GM19193 (cell line): Measurements from ENCODE around the gene PGP.

Source experiments
- POLR2A ChIP-seq: IDR thresholded peaks from 4 replicates; pipeline ENCODE4 v1.6.1; 2011; ENCODE audit not compliant: insufficient read depth, insufficient read length; ENCODE audit errors: extremely low read depth

Gene PGP

GRCh38 chr16:2188395-2188794 lies 26.2 kb downstream of the PGP start:
- TF ChIP-seq POLR2A: no peak

DNA sequence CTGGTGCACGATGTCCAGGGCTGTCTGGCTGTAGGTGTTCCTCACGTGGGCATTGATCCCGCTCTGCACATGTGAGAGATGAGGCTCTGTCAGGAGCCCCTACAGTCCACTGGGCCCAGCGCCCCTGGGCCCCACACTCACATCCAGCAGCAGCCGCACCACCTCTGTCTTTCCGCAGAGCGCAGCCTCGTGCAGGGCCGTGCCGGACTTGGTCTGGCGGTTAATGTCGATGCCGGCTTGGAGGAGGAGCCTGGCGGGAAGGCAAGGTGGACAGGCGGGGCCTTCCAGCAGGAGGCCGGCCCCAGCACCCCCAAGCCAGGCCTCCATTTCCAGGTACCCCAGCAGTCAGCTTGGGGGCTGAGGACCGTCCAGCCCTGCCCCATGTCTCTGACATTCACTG lies 27.4 kb downstream of the PGP start:
- TF ChIP-seq POLR2A: no peak

DNA sequence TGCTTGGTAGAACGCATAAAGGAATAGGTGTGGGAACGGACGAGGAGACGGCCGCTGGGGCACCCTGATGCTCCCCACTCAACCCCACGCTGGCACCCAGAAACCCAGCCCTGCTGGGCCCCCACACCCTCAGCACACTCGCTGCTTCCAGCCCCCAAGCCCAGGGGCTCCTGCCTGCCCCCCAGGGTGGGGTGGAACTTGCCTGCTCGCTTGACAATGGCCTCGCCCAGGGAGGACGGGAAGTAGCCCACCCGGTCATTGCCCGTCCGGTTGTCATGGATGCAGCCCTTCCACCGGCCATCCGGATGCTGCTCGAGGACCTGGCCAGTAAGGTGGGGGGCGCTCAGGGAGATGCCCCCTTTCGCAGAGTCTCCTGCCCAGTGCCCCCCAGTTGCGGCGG lies 28.1 kb downstream of the PGP start:
- TF ChIP-seq POLR2A: no peak

DNA sequence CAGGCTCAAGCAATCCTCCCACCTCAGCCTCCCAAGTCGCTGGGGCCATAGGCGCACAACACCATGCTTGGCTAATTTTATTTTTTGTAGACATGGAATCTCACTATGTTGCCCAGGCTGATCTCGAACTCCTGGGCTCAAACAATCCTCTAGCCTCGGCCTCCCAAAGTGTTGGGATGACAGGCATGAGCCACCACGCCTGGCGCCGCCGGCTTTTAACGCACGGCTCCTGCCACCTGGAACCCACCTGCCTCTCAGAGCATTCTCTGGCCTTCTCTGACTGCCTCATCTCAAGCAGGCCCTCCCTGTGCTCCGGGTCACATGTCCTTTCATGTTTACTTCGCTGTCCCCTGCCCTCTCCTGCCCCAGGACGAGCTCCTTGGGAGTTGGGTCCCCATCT lies 28.6 kb downstream of the PGP start:
- TF ChIP-seq POLR2A: no peak

GRCh38 chr16:2184962-2185361 lies 29.7 kb downstream of the PGP start:
- TF ChIP-seq POLR2A: no peak

DNA sequence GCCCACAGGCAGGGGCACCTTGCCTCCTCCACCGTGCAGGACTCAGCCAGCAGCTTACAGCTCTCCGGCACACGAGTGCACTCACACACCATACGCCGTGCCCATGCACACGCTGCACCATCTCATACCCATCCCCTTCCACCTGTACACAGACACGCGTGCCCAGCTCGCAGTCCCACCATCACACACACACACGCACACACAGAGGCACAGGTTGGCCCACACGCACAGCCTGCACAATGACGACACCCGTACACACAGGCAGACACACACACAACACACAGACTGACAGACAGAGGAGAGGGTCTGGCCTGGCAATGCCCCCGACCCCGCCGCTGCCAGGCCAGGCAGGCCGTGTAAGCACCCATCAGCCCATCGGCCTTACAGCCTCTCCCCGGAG lies 30.3 kb downstream of the PGP start:
- TF ChIP-seq POLR2A: no peak

DNA sequence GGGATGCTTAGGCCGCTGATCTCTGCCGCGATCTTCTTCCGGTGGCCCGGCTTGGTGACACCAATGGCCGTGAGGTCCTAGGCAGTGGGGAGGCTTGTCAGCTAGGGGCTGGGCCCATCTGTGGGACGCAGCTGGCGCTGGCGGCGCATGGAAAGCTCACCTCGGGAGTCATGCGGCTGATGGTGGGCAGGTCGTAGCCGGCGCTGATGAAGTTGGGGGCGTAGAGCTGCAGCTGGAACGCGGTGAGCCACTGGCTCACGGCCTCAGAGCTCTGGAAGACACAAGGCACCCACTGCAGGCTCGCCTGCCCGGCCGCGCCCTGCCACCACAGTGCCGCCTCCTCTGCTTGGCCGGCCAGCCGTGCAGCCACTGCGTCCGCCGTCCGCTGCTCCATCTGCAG lies 31.0 kb downstream of the PGP start:
- no peak for TF ChIP-seq POLR2A

DNA sequence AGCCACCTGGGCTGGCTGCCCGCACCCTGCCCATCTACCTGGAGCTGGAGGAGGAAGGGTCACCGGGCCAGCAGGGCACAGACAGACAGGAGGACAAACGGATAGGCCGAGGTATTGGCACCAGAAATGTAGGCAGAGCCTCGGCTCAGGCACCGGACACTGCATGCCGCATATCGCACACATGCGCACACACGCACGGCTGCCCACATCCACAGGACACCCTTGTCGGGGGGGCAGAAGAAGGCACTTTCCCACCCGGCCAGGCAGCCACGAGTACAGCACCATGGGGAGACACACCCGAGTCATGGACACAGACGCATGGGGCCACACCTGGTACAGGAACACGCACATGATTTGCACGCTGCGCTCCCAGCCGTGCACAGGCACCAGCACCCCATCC lies 32.7 kb downstream of the PGP start:
- no peak for TF ChIP-seq POLR2A

- no peak for TF ChIP-seq POLR2A
Measured at GRCh38 chr16:2180962-2181923, 33.4 kb downstream of the PGP start.

DNA sequence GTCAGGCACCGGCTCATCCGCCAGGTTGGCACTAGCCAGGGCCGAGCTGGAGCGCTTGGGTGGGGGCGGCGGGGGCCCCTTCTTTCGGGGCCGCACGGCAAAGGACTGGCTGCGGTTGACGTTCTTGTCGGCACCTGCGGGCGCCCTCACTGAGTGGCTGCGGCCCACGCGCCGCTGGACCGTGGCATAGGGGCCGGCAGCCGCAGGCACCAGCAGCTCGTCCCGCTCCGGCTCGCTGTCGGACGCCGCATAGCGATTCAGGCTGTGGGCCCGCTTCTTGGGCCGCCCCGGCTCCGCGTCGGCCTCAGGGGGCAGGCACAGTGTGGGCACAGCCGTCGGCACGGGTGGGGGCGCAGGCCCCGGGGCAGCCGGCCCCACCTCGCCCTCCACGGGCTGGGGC lies 34.2 kb downstream of the PGP start:
- TF ChIP-seq POLR2A: no peak

GRCh38 chr16:2179576-2179975 lies 35.1 kb downstream of the PGP start:
- TF ChIP-seq POLR2A: no peak

- no peak for TF ChIP-seq POLR2A
Measured at GRCh38 chr16:2179107-2179501, 35.5 kb downstream of the PGP start.

GRCh38 chr16:2178321-2179106 lies 36.1 kb downstream of the PGP start:
- TF ChIP-seq POLR2A: no peak

DNA sequence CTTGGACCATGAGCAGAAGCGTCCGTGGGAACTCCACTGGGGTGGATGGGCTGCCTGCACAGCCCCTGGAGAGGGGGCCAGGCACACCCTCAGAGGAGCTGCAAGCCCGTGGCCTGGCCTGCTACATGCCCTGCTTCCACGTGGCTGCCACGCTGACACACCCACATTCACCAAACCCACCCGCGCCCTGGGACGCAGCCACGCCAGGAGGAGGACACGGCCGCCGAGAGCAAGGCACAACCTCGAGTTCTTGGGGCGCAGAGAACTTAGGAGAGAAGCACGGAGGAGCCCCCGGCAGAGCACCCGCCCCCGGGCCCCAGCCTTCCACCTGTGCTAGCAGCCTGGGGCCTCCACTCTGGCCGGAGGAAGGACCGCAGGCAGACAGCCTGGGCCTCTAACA lies 37.1 kb downstream of the PGP start:
- no peak for TF ChIP-seq POLR2A

GRCh38 chr16:2177101-2177500 lies 37.5 kb downstream of the PGP start:
- no peak for TF ChIP-seq POLR2A

GRCh38 chr16:2176047-2176446 lies 38.6 kb downstream of the PGP start:
- no peak for TF ChIP-seq POLR2A
